IMR-90 (cell line): Measurements from ENCODE around the gene EIF5A2.
A peak's percentile ranks its signal among the peaks of the same experiment; 100 is the strongest.

Source experiments
- CEBPB ChIP-seq: IDR thresholded peaks from 2 replicates; pipeline ENCODE4 v1.6.1; 2012; ENCODE audit warnings: low read depth, low read length, improper control_type of control experiment
- CHD1 ChIP-seq: IDR thresholded peaks from 2 replicates; pipeline ENCODE4 v1.6.1; 2012; ENCODE audit warnings: low read depth, low read length, improper control_type of control experiment
- CTCF ChIP-seq: conservative IDR thresholded peaks from 2 replicates; pipeline ENCODE4 v1.5.1; 2012; ENCODE audit warnings: mild to moderate bottlenecking, low read depth, low read length, improper control_type of control experiment
- MAFK ChIP-seq: IDR thresholded peaks from 2 replicates; pipeline ENCODE4 v1.6.1; 2012; ENCODE audit warnings: low read depth, low read length, improper control_type of control experiment
- MAZ ChIP-seq: IDR thresholded peaks from 2 replicates; pipeline ENCODE4 v1.6.1; 2012; ENCODE audit warnings: low read depth, mild to moderate bottlenecking, low read length, improper control_type of control experiment, moderate library complexity, borderline replicate concordance
- MXI1 ChIP-seq: IDR thresholded peaks from 2 replicates; pipeline ENCODE4 v1.6.1; 2012; ENCODE audit warnings: low read depth, mild to moderate bottlenecking, low read length, moderate library complexity, borderline replicate concordance
- NFE2L2 ChIP-seq: fragments of 150-350 bp; IDR thresholded peaks from 2 replicates; pipeline ENCODE4 v1.6.1; 2016; ENCODE audit warnings: low read depth, mild to moderate bottlenecking, low read length
- POLR2A ChIP-seq: IDR thresholded peaks from 2 replicates; pipeline ENCODE4 v1.6.1; 2012; ENCODE audit warnings: mild to moderate bottlenecking, low read depth, low read length
- RAD21 ChIP-seq: IDR thresholded peaks from 2 replicates; pipeline ENCODE4 v1.6.1; 2012; ENCODE audit warnings: low read length, improper control_type of control experiment
- RFX5 ChIP-seq: IDR thresholded peaks from 2 replicates; pipeline ENCODE4 v1.8.0; 2012; ENCODE audit warnings: low read depth, mild to moderate bottlenecking, low read length, moderate library complexity
- SMC3 ChIP-seq: fragments of 150-350 bp; IDR thresholded peaks from 2 replicates; pipeline ENCODE4 v1.6.1; 2016; ENCODE audit warnings: low read depth, mild to moderate bottlenecking, antibody characterized with exemption, low read length, moderate library complexity
- USF2 ChIP-seq: fragments of 150-350 bp; IDR thresholded peaks from 2 replicates; pipeline ENCODE4 v1.6.1; 2017; ENCODE audit warnings: mild to moderate bottlenecking, antibody characterized with exemption, low read length, low read depth

GRCh38 chr3:170905862-170906261, 2.6 kb downstream of the EIF5A2 start:
- TF ChIP-seq MAFK, result no peak
- TF ChIP-seq NFE2L2, result no peak
- TF ChIP-seq CTCF, result no peak
- TF ChIP-seq POLR2A, result no peak
- no peak for TF ChIP-seq RFX5
- TF ChIP-seq USF2, result no peak
- TF ChIP-seq SMC3, result no peak
- TF ChIP-seq CHD1, result no peak
- TF ChIP-seq RAD21, result no peak
- TF ChIP-seq MAZ, result no peak
- TF ChIP-seq CEBPB, result peak; percentile 74
- TF ChIP-seq MXI1, result no peak
